ENCODE results near the gene CTDSPL2. TPM values are rescaled to one million over a fixed set of nuclear protein-coding genes. Genes with fewer than 3 reads are reported as not detected.

Gene CTDSPL2
- total and polyA plus RNA-seq, 9 donors, result 26.8 to 68.8 (median 41.9) TPM

Other genes with a start within 250 kb of the CTDSPL2 start
- gene FRMD5, start 232.4 kb upstream of the CTDSPL2 start, total RNA-seq, result 0.22 TPM
- 1 to 10 TPM in 1 of 8 donors, under 1 TPM in 7; 0.19 to 1.4 (median 0.49) TPM for gene FRMD5, start 232.4 kb upstream of the CTDSPL2 start, polyA plus RNA-seq (ENCODE audit: insufficient read depth in 1 of 8, insufficient read length in 8 of 8, low replicate concordance in 1 of 8)
- 87.7 TPM for gene GOLM2, start 138.9 kb upstream of the CTDSPL2 start, total RNA-seq
- 100 to 1,000 TPM in 1 of 8 donors, 10 to 100 TPM in 7; 49.3 to 101 (median 71.2) TPM for gene GOLM2, start 138.9 kb upstream of the CTDSPL2 start, polyA plus RNA-seq (ENCODE audit: insufficient read depth in 1 of 8, insufficient read length in 8 of 8, low replicate concordance in 1 of 8)
- gene EIF3J, start 109.5 kb downstream of the CTDSPL2 start, total RNA-seq, result 38.6 TPM
- 100 to 1,000 TPM in 1 of 8 donors, 10 to 100 TPM in 7; 67.8 to 101 (median 94.6) TPM for gene EIF3J, start 109.5 kb downstream of the CTDSPL2 start, polyA plus RNA-seq (ENCODE audit: insufficient read depth in 1 of 8, insufficient read length in 8 of 8, low replicate concordance in 1 of 8)
- 40.1 TPM for gene SPG11, start 236.0 kb downstream of the CTDSPL2 start, total RNA-seq
- gene SPG11, start 236.0 kb downstream of the CTDSPL2 start, polyA plus RNA-seq (ENCODE audit: insufficient read depth in 1 of 8, insufficient read length in 8 of 8, low replicate concordance in 1 of 8), result 10 to 100 TPM; 28.5 to 48.2 (median 37.8) TPM

All from muscle of leg (tissue), 9 donors.